GM21515 (cell line): Measurements from ENCODE around the gene RAB3D.
"Not testable (repeated sequence)": the region's sequence is repeated elsewhere in the genome, so short reads cannot be mapped to it uniquely, and the experiment has no call there.

Experiments used
- ATAC-seq: cut with Tn5 transposase; IDR thresholded peaks from one replicate; pipeline ENCODE4 v1.9.1; 2021; ENCODE audit not compliant: unreplicated experiment

RAB3D gene

GRCh38 chr19:11339254-11340098, at the start of gene RAB3D:
TSS of gene RAB3D (minus strand) at chr19:11339657. CDS start at chr19:11337399, 2,258 bp downstream.
- peak; percentile 55 for ATAC-seq

GRCh38 chr19:11387162-11388034, 47.9 kb upstream of the RAB3D start:
- no peak for ATAC-seq

GRCh38 chr19:11384778-11385129, 45.3 kb upstream of the RAB3D start:
- no peak for ATAC-seq

GRCh38 chr19:11383706-11384048, 44.2 kb upstream of the RAB3D start:
- no peak for ATAC-seq

- no peak for ATAC-seq
Measured at GRCh38 chr19:11382898-11383705, 43.6 kb upstream of the RAB3D start.

GRCh38 chr19:11380653-11381537, 41.4 kb upstream of the RAB3D start:
- peak; percentile 70 for ATAC-seq

GRCh38 chr19:11379857-11380350, 40.4 kb upstream of the RAB3D start:
- no peak for ATAC-seq

GRCh38 chr19:11379269-11379845, 39.9 kb upstream of the RAB3D start:
- not testable (repeated sequence) for ATAC-seq

- no peak for ATAC-seq
Measured at GRCh38 chr19:11378319-11379189, 39.1 kb upstream of the RAB3D start.

GRCh38 chr19:11377756-11378155, 38.3 kb upstream of the RAB3D start:
- ATAC-seq = no peak

- no peak for ATAC-seq
Measured at GRCh38 chr19:11377237-11377636, 37.8 kb upstream of the RAB3D start.

- ATAC-seq = peak; percentile 23
Measured at GRCh38 chr19:11375143-11375948, 35.9 kb upstream of the RAB3D start.

- peak; percentile 89 for ATAC-seq
Measured at GRCh38 chr19:11374433-11375142, 35.1 kb upstream of the RAB3D start, which contains the start of gene SWSAP1. TSS of gene SWSAP1 (plus strand) at chr19:11374666. CDS start at chr19:11374681, 15 bp downstream.

- no peak for ATAC-seq
Measured at GRCh38 chr19:11373885-11374432, 34.5 kb upstream of the RAB3D start.

- no peak for ATAC-seq
Measured at GRCh38 chr19:11373166-11373884, 33.9 kb upstream of the RAB3D start.

GRCh38 chr19:11370744-11371143, 31.3 kb upstream of the RAB3D start:
- ATAC-seq = no peak
